ENCODE data around the gene SPATA16.
"Not testable (repeated sequence)": the region's sequence is repeated elsewhere in the genome, so short reads cannot be mapped to it uniquely, and the experiment has no call there.

SPATA16 gene, protein sequence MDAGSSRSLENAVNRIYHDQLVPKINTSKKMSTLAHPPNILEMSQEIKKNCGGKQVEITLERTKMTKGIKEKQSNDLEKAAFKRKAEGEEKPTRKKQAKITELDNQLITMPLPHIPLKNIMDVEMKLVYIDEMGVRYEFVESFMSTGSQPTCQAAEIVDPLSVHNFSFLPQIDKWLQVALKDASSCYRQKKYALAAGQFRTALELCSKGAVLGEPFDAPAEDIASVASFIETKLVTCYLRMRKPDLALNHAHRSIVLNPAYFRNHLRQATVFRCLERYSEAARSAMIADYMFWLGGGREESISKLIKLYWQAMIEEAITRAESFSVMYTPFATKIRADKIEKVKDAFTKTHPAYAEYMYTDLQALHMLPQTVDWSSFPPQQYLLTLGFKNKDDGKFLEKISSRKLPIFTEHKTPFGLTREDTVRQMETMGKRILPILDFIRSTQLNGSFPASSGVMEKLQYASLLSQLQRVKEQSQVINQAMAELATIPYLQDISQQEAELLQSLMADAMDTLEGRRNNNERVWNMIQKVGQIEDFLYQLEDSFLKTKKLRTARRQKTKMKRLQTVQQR

DNA sequence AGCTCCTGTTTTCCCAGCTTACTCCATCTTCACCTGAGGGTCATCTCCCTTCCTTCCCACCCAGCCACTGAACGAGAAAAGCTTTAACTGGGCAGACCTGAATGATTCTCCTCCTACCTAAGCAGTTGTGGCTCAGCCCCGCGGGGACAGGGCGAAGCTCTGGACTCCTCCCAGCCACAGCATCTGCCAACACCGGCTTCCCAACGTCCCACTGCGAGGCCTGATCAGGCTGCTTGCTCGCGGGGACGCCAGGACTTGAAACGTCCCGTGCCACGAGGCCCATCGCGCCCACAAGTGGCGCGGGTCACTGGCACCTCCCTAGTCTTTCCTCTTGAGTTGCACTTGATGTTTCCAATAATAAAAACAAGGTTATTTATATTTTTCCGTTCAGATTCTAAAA, at the start of gene SPATA16:
Gene SPATA16 (minus strand): TSS at position 250 of the 400 bp plus-strand sequence. CDS start 23,504 bp downstream, outside the sequence.
- no peak for DNase-seq (ENCODE audit: low spot score)

DNA sequence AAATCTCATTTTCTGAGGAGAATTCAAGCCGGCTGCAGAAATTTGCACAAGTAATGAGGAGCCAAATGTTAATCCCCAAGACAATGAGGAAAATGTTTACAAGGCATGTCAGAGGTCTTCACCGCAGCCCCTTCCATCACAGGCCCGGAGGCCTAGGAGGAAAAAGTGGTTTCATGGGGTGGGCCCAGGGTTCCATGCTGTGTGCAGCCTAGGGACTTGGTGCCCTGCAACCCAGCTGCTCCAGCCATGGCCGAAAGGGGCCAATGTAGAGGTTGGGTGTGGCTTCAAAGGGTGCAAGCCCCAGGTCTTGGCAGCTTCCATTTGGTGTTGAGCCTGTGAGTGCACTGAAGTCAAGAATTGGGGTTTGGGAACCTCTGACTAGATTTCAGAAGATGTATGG, 42.0 kb upstream of the SPATA16 start:
- DNase-seq (ENCODE audit: low spot score); FAIRE-seq: not testable (repeated sequence)

More for the DNA sequence above, at the start of gene SPATA16:
- FAIRE-seq: no peak

DNA sequence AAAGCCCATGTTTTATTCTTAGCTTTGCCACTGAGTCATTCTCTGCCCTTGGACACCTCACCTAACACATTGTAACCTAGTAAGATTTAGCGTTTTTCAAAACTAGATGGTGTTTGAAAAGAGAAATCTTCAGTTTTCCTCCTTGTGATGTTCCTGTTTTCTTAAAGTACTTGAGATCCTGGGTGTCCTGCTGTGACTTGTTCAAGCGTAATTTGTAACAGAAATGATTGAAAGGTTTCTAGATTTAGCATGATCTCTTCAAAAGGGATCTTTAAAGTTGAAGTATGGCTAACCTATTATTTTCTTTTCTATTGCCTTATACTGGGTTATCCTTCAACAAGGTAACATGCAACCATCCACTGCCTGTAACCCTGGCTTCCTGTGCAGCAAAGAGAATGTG, 32.6 kb upstream of the SPATA16 start:
- FAIRE-seq (no peak), DNase-seq (ENCODE audit: low spot score) (no peak)

- FAIRE-seq; DNase-seq (ENCODE audit: low spot score): not testable (repeated sequence)
Observed at GRCh38 chr3:173159139-173159538, 18.1 kb upstream of the SPATA16 start.

DNA sequence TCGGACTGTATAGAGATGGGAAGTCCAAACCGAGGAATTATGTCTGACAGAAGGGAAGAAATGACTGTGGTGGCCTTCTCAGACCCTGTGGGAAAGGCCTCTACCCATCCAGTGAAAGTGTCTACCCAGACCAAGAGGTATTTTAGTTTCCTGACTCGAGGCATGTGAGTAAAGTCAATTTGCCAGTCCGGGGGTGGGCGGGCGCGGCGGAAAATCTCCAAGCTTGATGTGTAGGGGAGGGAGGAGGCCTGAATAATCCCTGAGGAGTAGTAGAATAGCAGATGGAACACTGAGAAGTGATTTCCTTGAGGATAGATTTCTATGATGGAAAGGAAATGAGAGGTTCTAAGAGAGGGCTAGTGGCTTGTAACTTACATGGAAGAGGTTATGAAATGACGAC, 15.5 kb upstream of the SPATA16 start:
- DNase-seq (ENCODE audit: low spot score); FAIRE-seq: not testable (repeated sequence)

DNA sequence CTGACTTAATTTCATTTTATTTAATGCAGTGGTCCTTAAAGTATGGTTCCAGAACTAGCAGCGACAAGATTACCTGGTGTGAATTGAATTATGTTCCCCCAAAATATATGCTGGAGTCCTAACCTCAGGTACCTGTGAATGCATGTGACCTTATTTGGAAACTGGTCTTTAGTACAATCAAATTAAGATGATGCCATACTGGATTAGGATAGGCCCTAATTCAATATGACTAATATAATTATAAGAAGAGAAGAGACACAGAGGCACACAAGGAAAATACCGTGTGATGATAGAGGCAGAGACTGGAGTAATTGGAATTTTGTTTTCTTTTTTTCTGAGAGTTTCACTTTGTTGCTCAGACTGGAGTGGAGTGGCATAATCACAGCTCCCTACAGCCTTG, 12.6 kb upstream of the SPATA16 start:
- no peak for FAIRE-seq

GRCh38 chr3:173139420-173139819, 1.6 kb downstream of the SPATA16 start:
- no peak for FAIRE-seq
- DNase-seq (ENCODE audit: low spot score): no peak

More for the DNA sequence above, 12.6 kb upstream of the SPATA16 start:
- no peak for DNase-seq (ENCODE audit: low spot score)

- FAIRE-seq: no peak
- no peak for DNase-seq (ENCODE audit: low spot score)
Observed at GRCh38 chr3:173138026-173138425, 3.0 kb downstream of the SPATA16 start.

GRCh38 chr3:173135059-173135458, 6.0 kb downstream of the SPATA16 start:
- FAIRE-seq: no peak
- DNase-seq (ENCODE audit: low spot score): peak; percentile 23

DNA sequence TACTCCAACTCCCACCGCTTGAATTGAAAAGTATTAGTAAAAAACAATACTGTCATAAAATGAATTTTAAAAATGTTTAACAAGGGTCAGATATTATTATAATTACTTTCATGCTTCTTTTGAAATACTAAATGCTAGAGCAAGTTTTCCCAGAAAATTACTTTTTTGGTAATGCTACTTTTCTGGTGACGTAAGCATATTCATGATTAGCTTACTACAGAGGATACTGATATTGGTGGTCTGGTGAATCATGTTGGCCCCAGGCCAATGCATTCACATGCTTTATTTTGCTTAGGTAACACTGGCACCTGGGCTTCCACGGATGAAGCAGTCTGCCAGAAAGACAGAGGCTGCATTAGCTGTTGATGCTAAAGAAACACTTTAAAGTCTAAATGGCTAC, 12.4 kb downstream of the SPATA16 start:
- no peak for FAIRE-seq
- DNase-seq (ENCODE audit: low spot score): no peak

- FAIRE-seq (no peak), DNase-seq (ENCODE audit: low spot score) (no peak)
Observed at GRCh38 chr3:173111321-173111720, 29.7 kb downstream of the SPATA16 start.

GRCh38 chr3:173109143-173109542, 31.9 kb downstream of the SPATA16 start:
- no peak for FAIRE-seq

GRCh38 chr3:173103469-173103868, 37.6 kb downstream of the SPATA16 start:
- no peak for FAIRE-seq

More at GRCh38 chr3:173109143-173109542, 31.9 kb downstream of the SPATA16 start:
- peak; percentile 36 for DNase-seq (ENCODE audit: low spot score)

DNA sequence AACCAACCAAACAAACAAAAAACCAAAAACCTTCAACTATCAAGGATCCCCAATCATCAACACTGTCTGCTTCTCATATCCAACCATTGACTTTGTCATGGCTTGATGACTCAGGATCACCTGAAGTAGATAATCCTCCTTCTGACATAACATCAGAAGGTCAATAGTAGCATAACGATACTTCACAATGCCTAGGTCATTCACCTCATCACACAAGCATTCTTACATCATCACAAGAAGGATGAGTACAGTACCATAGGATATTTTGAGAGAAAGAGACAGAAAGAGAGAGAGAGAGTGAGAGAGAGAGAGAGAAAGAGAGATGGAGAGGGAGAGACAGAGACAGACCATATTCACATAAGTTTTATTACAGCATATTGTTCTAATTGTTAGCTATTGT, 42.1 kb downstream of the SPATA16 start:
- FAIRE-seq (no peak), DNase-seq (ENCODE audit: low spot score) (no peak)

More at GRCh38 chr3:173103469-173103868, 37.6 kb downstream of the SPATA16 start:
- no peak for DNase-seq (ENCODE audit: low spot score)

GRCh38 chr3:173096994-173097785, 43.8 kb downstream of the SPATA16 start:
- FAIRE-seq: no peak
- DNase-seq (ENCODE audit: low spot score): peak; percentile 12

DNA sequence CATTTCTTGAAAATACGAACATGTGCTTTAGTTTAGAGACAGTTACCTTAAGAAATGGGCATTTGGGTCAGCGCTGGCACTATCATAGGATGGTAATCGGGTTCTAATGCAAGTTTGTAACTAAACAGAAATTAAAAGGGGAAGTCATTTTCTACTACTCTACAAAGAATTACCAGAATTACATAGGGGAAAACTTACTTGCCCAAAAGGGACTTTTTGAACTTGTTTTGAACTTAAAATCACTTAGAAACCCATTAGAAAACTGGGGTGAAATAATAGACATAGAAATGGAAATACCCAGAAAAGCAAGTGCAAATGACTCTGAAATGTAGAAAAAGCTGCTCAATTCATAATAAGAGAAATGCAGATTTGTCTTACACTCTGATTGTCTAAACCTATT, 44.9 kb downstream of the SPATA16 start:
- FAIRE-seq: no peak
- no peak for DNase-seq (ENCODE audit: low spot score)

DNA sequence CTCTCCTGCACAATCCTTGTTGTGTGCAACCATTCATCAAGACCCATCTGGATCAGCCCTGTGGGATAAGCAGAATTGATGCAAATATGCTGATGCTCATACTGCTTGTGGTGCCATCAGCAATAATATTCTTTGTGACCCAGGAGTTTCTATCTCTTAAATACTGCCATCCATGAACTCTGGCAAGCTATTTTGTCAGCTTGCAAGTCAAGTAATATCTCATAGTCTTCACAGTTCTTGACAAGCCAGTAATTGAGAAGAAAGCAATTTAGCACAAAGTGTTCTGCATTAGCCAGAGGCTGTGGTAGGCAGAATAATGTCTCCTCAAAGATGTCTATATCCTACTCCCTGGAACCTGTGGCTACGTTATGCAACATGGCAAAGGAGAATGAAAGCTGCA, 49.0 kb downstream of the SPATA16 start:
- DNase-seq (ENCODE audit: low spot score) (no peak), FAIRE-seq (no peak)

DNA sequence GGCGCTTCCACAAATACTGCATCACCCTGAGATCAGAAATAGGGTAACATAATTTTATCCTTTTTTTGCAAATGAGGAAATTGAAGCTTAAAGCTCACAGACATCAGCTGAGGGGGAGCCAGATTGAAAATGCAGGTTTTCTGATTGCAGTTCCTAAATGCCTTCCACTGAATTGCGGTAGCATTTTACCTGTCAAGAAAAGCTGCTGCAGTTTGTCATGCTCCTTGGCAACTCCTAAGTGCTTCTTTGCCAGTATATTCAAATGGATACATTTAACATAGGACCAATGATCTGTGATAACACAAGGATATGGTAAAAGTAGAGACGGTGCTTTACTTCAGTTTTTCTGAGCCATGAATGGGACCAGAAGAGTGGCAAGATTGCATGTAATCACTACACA, 50.5 kb downstream of the SPATA16 start:
- no peak for FAIRE-seq
- no peak for DNase-seq (ENCODE audit: low spot score)

DNA sequence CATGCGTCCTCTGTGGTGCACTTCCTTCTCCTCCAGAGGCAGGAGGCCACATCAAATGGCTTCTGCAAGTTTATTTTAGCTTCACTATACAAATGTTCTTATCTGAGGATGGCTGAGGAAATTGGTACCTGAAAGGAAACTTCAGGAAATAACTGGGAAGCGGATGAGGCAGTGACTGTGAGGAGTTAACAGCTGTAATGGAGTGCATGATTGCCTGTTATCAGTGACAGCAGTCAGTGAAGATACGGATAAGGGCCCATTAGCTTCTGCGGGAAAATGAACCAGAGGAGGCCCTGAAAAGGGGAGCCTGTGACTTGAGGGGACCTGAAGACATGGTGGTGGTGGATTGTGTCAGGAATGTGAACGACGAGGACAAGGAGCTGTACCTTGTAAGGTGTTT, 51.8 kb downstream of the SPATA16 start:
- DNase-seq (ENCODE audit: low spot score) (no peak), FAIRE-seq (no peak)

GRCh38 chr3:173078525-173078924, 62.5 kb downstream of the SPATA16 start:
- DNase-seq (ENCODE audit: low spot score): no peak
- no peak for FAIRE-seq

- DNase-seq (ENCODE audit: low spot score): peak; percentile 54
- FAIRE-seq: no peak
Observed at GRCh38 chr3:173066044-173067004, 74.7 kb downstream of the SPATA16 start.
